Sciatic nerve (tissue), 2 donors: Measurements from ENCODE around the gene LRP4. TPM values are rescaled to one million over a fixed set of nuclear protein-coding genes. Genes with fewer than 3 reads are reported as not detected.
"Not testable (repeated sequence)": the region's sequence is repeated elsewhere in the genome, so short reads cannot be mapped to it uniquely, and the experiment has no call there.

Experiments
- ATAC-seq: fragments of 200-7000 bp; cut with Tn5 transposase; one replicate; pipeline ENCODE4 v1.9.1; 2020; ENCODE audit warnings: mild to moderate bottlenecking, moderate library complexity
- DNase-seq: peaks from one replicate; pipeline ENCODE4 v3.0.0-alpha.2; 2020; ENCODE audit warnings: low spot score
- intact Hi-C: fragments of 100-400 bp; cut with DNase I; formaldehyde crosslinking; loops from one replicate; pipeline ENCODE4 v1.14.2; 2022
- total RNA-seq: library from RNA; stranded (reverse); fragmentation: NEBNext Ultra II Directional; extraction: Animal tissue kit (Norgen Biotek cat#: 25700); gene quantifications from one replicate; pipeline ENCODE4 v1.2.1, GENCODE V29; 2021
- donor health status: DM: no; HTN: no; CAD: no.
- donor health status: DM: no; HTN: no; CAD: no.

The LRP4 gene
- total RNA-seq, 1 donor from 2014 or later, result 29.3 TPM

DNA sequence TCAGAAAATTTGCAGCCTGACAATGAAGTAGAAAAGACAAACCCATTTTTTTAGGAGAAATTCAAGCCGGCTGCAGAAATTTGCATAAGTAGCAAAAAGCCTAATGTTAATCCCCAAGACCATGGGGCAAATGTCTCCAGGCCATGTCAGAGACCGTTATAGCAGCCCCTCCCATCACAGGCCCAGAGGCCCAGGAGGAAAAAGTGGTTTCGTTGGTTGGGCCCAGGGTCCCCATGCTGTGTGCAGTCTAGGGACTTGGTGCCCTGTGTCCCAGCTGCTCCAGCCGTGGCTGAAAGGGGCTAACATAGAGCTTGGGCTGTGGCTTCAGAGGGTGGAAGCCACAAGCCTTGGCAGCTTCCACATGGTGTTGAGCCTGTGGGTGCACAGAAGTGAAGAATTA lies 9.6 kb upstream of the LRP4 start:
- ATAC-seq, intact Hi-C loops, DNase-seq: not testable (repeated sequence)

DNA sequence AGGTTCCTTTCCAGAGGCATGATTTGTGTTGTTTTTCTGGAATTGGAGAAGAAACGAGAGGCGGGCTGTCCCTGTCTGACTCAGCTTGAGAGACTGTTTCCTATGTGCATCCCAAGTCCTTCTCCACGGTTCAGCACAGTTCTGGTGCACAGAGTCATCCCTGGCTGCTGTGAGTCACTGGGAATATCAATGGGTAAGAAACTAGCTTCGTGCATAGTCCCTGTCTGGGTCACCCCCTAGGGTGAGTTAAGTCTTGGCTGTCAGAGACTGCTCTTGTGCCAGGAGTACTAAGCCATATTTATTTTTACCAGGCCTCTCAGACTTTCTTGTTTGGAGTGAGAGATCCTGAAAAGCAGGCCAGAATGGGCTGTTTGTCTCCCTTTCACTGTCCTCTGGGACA lies 2.4 kb upstream of the LRP4 start:
- intact Hi-C loops, result no loop called here
- DNase-seq, result no peak
- peak; percentile 76 for ATAC-seq

GRCh38 chr11:46918788-46919513 lies 601 bp upstream of the LRP4 start:
- DNase-seq, result no peak

GRCh38 chr11:46917762-46918082 lies 628 bp downstream of the LRP4 start:
- intact Hi-C loops, result no loop called here
- ATAC-seq, result no peak
- DNase-seq, result no peak

More at GRCh38 chr11:46918788-46919513, 601 bp upstream of the LRP4 start:
- intact Hi-C loops, result no loop called here
- ATAC-seq, result no peak

DNA sequence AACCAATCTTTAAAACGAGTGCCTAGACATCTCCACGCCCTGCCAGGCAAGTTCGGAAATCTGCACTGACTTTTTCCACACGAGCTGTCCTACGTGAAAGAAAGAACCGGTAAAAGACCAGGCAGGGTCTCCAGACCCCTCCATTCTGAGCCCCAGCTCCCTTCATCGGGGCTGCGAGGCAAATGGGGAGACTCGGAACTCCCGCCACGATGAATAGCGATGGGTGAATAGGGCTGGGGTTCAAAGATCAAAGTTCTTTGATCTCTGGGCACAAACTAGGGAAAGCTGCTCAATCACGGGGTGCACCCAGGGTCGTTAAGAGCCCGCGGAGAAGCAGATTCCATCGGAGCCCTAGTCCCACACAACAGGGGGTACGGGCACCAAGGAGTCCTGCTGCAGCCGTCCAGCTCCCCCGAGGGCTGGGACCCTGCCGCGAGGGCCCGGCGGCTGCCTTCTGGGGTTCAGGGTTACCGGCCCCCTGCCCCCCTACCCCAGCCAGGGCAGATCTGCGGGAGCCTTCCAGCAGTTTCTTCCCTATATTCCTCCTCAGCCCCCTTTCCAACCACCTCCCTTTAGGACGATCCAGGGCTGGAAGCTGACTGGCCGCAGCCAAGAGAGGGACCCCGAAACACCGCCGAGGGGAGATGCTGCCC lies 1.1 kb downstream of the LRP4 start:
- peak; percentile 52 for DNase-seq
- intact Hi-C loops, result no loop called here
- peak; percentile 31 for ATAC-seq

GRCh38 chr11:46916286-46917108 lies 1.9 kb downstream of the LRP4 start:
- DNase-seq (no peak), ATAC-seq (peak; percentile 73)
- intact Hi-C loops, result no loop called here

- intact Hi-C loops, result no loop called here
Observed at GRCh38 chr11:46914910-46915309, 3.4 kb downstream of the LRP4 start.

GRCh38 chr11:46914363-46914762 lies 4.0 kb downstream of the LRP4 start:
- ATAC-seq (no peak), DNase-seq (no peak)
- intact Hi-C loops, result no loop called here

More at GRCh38 chr11:46914910-46915309, 3.4 kb downstream of the LRP4 start:
- ATAC-seq (no peak), DNase-seq (no peak)

- peak; percentile 36 for DNase-seq
Observed at GRCh38 chr11:46913484-46913883, 4.9 kb downstream of the LRP4 start.

DNA sequence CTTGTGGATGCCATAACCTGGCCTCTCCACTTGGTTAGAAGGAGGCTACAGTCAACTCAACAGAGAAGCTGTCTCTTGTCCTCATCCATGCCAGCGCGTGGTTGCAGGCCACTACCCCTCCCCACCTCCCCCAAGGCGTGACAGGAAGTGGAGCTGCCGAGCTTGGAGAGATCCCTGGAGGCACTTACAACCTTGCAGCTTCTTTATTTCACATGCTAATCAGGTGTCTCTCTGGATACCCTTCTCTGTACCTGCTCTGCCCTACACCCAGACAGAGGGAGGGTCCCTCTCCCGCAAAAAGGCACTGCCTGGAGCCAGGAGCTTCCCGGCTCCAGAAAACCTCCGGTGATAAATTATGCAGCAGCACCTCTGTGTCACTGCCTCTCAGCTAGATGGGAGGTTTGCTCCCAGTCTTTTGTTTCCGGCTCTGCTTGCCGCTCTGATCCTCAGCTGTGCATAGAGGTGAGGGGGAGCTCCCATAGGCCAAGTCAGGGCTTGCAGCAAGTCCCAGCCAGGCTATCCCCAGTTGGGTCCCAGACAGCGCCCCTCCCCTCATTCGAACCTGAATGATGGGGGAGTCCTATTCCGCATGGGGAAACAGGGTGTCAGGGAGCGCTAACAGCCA lies 5.7 kb downstream of the LRP4 start:
- ATAC-seq, result no peak
- intact Hi-C loops, result no loop called here

More at GRCh38 chr11:46913484-46913883, 4.9 kb downstream of the LRP4 start:
- no peak for ATAC-seq
- intact Hi-C loops, result no loop called here

GRCh38 chr11:46907606-46908005 lies 10.7 kb downstream of the LRP4 start:
- DNase-seq (no peak), ATAC-seq (no peak)
- intact Hi-C loops, result no loop called here

More for the DNA sequence above, 5.7 kb downstream of the LRP4 start:
- no peak for DNase-seq

- ATAC-seq (no peak), DNase-seq (no peak)
- intact Hi-C loops, result no loop called here
Observed at GRCh38 chr11:46906609-46907041, 11.7 kb downstream of the LRP4 start.

DNA sequence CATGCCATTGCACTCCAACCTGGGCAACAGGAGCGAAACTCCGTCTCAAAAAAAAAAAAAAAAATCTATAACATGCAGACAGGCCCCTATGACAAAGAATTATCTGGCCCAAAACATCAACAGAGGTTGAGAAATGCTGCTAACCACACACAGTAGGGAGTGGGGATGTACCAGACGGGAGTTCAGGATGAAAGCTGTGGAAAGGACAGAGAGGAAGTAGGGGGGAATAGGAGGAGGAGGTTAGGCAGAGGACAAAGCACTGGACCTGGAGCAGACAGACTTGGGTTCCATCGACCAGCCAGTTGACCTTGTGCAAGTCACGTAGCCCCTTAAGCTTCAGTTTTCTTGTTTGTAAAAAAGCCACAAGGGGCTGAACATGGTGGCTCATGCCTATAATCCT lies 12.5 kb downstream of the LRP4 start:
- intact Hi-C loops, result no loop called here
- ATAC-seq, result no peak
- DNase-seq, result no peak

- intact Hi-C loops, result no loop called here
Observed at GRCh38 chr11:46903846-46904245, 14.5 kb downstream of the LRP4 start.

DNA sequence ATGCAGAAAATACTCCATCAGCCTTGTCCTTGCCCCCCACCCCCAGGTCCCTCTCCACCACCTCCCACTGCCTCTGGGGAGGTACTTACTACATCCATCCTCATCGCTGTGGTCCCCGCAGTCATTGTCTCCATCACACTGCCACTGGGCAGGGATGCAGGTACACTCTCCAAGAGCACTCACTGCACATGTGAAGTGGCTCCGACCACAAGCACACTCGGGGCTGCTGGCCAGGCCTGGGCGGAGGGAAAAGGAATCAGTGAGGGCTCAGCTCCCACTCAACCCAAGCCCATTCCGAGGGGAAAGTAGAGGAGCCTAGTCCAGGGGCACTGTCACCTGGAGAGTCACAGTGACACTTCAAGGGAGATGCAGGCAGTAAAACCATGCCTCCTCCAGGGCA lies 15.7 kb downstream of the LRP4 start:
- intact Hi-C loops, result no loop called here
- ATAC-seq, result no peak
- no peak for DNase-seq

More at GRCh38 chr11:46903846-46904245, 14.5 kb downstream of the LRP4 start:
- no peak for DNase-seq
- peak; percentile 18 for ATAC-seq

GRCh38 chr11:46901156-46901555 lies 17.2 kb downstream of the LRP4 start:
- DNase-seq, result no peak
- intact Hi-C loops, result no loop called here
- no peak for ATAC-seq

GRCh38 chr11:46900091-46900746 lies 18.1 kb downstream of the LRP4 start:
- DNase-seq, result no peak
- ATAC-seq, result no peak
- intact Hi-C loops, result no loop called here

- ATAC-seq (no peak), DNase-seq (no peak)
- intact Hi-C loops, result loop anchor here (10.0 kb wide), 1 partner anchor 1945 kb away; the partner anchor contains the start of gene TP53I11
Observed at GRCh38 chr11:46899501-46900025, 18.8 kb downstream of the LRP4 start.
